Stimulated activated CD8-positive, alpha-beta memory T cell treated with anti-CD3 and anti-CD28 coated beads, Interleukin-15, amount 100 ng/mL, for 24 hours (primary cell): Measurements from ENCODE around the gene ENOPH1.

ENCODE experiments used
- DNase-seq: peaks from one replicate; pipeline ENCODE4 v3.0.0-alpha.2; 2020; ENCODE audit warnings: low read depth

The ENOPH1 gene

GRCh38 chr4:82428526-82428968, 1.8 kb upstream of the ENOPH1 start:
- no peak for DNase-seq

GRCh38 chr4:82428969-82429727, 1.2 kb upstream of the ENOPH1 start:
- DNase-seq = peak; percentile 94

- DNase-seq = no peak
Observed at GRCh38 chr4:82429728-82430192, 630 bp upstream of the ENOPH1 start.

- no peak for DNase-seq
Observed at GRCh38 chr4:82430964-82431745, 765 bp downstream of the ENOPH1 start.

GRCh38 chr4:82431831-82432230, 1.4 kb downstream of the ENOPH1 start:
- no peak for DNase-seq

- no peak for DNase-seq
Observed at GRCh38 chr4:82432596-82432995, 2.2 kb downstream of the ENOPH1 start.

GRCh38 chr4:82433791-82434190, 3.4 kb downstream of the ENOPH1 start:
- DNase-seq = no peak

GRCh38 chr4:82434949-82435348, 4.6 kb downstream of the ENOPH1 start:
- no peak for DNase-seq

GRCh38 chr4:82436130-82436529, 5.7 kb downstream of the ENOPH1 start:
- DNase-seq = no peak

GRCh38 chr4:82436780-82437179, 6.4 kb downstream of the ENOPH1 start:
- DNase-seq = no peak

- DNase-seq = no peak
Observed at GRCh38 chr4:82437285-82438005, 7.1 kb downstream of the ENOPH1 start.

- no peak for DNase-seq
Observed at GRCh38 chr4:82439088-82439487, 8.7 kb downstream of the ENOPH1 start.

- no peak for DNase-seq
Observed at GRCh38 chr4:82447886-82448285, 17.5 kb downstream of the ENOPH1 start.

GRCh38 chr4:82450966-82451755, 20.8 kb downstream of the ENOPH1 start:
- no peak for DNase-seq

- no peak for DNase-seq
Observed at GRCh38 chr4:82452026-82452425, 21.6 kb downstream of the ENOPH1 start.

- no peak for DNase-seq
Observed at GRCh38 chr4:82457266-82457665, 26.9 kb downstream of the ENOPH1 start.

GRCh38 chr4:82458729-82459128, 28.3 kb downstream of the ENOPH1 start:
- DNase-seq = no peak

- no peak for DNase-seq
Observed at GRCh38 chr4:82461710-82462109, 31.3 kb downstream of the ENOPH1 start.

- DNase-seq = peak; percentile 66
Observed at GRCh38 chr4:82462415-82462831, 32.0 kb downstream of the ENOPH1 start.

- no peak for DNase-seq
Observed at GRCh38 chr4:82463221-82463620, 32.8 kb downstream of the ENOPH1 start.

GRCh38 chr4:82467471-82467870, 37.1 kb downstream of the ENOPH1 start:
- no peak for DNase-seq
